ENCODE results near the gene ITIH6.
"Not testable (repeated sequence)": the region's sequence is repeated elsewhere in the genome, so short reads cannot be mapped to it uniquely, and the experiment has no call there.

Gene ITIH6

DNA sequence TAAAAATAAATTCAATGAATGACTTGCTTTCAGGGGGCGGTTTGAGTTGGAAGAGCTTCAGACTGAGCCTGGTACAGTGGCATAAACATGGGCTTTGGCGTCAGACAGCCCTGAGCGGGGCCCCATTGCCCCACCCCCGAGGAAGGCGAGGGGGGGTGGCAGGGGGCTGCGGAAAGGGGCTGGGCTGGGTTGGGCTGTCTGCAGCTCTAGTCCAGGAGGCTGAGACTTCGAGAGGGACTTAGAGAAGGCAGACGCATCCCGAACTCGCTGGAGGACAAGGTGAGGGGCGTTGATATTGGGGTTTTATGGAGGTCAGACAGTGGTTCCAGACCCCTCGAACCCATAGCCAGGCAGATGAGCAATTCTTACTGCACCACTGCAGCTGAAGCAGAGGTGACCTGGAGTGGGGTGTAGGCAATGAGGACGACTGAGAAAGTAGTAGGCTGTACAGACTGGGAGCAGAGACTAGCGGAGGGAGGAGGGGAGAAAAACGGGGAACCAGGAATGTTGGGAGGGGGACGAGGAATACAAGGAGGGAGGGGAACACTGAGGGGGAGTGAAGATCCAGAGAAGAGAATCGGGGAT lies 9.6 kb upstream of the ITIH6 start, which contains the start of gene MAGED2:
Gene MAGED2 (plus strand): TSS at position 222 of the 585 bp plus-strand sequence. CDS start 1,587 bp downstream, outside the sequence.
- no peak for DNase-seq (ENCODE audit: low read depth in 1 of 2, low spot score in 1 of 2)

GRCh38 chrX:54799046-54799445 lies 991 bp upstream of the ITIH6 start:
- DNase-seq (ENCODE audit: low read depth in 1 of 2, low spot score in 1 of 2), result no peak

GRCh38 chrX:54794795-54795194 lies 3.3 kb downstream of the ITIH6 start:
- DNase-seq (ENCODE audit: low read depth in 1 of 2, low spot score in 1 of 2), result no peak

- no peak for DNase-seq (ENCODE audit: low read depth in 1 of 2, low spot score in 1 of 2)
These were observed 4.0 kb downstream of the ITIH6 start for GRCh38 chrX:54794028-54794427.

DNA sequence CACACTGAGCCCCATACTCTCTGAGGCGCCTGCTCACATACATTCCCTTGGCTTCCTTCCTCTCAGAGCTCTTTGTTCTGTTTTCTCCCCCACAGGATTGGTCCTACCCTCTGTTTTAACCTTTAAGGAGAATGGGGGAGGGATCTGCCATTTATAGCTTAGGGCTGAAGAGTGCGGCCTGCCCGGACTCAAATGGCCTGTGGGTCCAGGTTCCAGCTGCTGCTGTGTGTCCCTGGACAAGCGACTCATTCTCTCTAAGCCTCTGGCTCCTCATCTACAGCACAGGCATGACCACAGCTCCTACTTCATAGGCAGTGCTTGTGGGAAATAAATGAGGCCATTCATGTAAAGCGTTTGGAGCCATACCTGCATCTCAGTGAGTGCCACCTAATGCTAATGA lies 8.7 kb downstream of the ITIH6 start:
- DNase-seq (ENCODE audit: low read depth in 1 of 2, low spot score in 1 of 2), result not testable (repeated sequence)

DNA sequence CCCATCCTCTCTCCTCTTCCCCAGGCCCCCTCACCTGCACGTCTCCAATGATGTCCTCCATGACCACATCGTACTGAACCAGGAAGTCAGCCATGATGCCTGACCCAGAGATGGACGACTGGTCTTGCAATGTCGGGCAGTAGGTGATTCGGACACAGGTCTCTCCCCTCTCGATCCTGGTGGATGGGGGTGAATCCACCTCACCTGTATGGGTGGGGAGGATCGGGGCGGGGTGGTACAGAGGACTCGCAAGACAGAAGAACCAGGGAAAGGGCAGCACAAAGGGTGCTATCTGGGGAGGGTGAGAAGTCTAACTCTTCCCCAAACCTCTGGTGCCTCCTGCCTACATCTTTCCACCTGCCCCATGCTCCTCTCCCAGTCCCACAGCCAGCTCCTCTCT lies 9.6 kb downstream of the ITIH6 start:
- no peak for DNase-seq (ENCODE audit: low read depth in 1 of 2, low spot score in 1 of 2)

DNA sequence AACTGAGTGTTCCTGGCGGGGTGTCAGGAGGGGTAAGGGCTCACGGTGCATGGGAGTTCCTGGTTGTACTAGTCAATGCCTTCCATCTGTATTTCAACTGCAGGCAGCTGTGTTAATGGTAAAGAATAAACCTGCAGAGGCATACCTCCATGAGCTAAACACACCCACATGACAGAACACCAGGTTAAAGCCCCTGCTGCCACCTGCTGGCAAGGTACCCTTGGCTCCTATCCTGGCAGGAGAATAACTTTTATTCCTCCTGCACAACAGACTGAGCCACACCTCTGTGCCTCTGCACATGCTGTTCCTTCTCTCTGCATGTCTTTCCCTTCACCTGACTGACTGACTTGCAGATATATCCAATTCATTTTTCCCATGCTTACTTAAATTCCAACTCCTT lies 11.1 kb downstream of the ITIH6 start:
- DNase-seq (ENCODE audit: low read depth in 1 of 2, low spot score in 1 of 2), result no peak

DNA sequence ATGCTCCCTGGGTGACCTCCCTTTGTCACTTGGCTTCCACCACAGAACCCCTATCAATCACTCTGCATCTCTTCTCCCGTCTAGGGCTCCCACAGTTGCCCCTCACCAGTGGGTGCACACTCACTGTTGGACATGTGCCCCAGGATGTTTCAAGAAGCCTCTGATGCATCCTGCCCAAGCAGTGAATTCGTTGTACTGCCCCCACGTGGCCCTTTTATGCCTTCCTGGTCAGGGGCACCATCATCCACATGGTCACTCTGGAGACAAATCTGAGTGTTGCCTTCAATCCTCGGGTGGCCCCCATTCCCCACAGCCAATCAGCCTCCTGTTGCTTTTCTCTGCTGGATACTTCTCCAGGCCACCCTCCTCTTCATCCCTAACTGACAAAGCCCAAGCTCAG lies 12.2 kb downstream of the ITIH6 start:
- DNase-seq (ENCODE audit: low read depth in 1 of 2, low spot score in 1 of 2), result no peak

- DNase-seq (ENCODE audit: low read depth in 1 of 2, low spot score in 1 of 2), result no peak
These were observed 20.9 kb downstream of the ITIH6 start for GRCh38 chrX:54776987-54777672.

DNA sequence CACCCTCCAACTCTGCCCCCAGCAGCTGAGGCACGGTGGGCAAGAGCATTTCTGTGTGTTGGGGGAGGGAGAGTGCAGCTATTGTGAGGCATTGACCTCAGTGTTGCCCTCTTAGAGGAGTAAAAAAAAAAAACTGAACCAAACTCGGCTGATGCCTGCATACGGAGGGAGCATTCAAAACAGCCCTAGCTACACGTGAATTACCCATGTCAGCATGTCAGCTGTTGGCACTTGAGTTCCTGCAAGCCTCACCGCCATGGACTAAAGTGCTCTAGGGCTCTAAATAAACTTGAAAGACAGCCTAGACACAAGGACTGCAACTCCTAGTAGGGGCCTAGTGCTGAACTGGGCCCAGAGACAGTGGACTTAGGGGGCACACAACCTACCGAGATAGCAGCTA lies 22.0 kb downstream of the ITIH6 start:
- DNase-seq (ENCODE audit: low read depth in 1 of 2, low spot score in 1 of 2), result no peak

DNA sequence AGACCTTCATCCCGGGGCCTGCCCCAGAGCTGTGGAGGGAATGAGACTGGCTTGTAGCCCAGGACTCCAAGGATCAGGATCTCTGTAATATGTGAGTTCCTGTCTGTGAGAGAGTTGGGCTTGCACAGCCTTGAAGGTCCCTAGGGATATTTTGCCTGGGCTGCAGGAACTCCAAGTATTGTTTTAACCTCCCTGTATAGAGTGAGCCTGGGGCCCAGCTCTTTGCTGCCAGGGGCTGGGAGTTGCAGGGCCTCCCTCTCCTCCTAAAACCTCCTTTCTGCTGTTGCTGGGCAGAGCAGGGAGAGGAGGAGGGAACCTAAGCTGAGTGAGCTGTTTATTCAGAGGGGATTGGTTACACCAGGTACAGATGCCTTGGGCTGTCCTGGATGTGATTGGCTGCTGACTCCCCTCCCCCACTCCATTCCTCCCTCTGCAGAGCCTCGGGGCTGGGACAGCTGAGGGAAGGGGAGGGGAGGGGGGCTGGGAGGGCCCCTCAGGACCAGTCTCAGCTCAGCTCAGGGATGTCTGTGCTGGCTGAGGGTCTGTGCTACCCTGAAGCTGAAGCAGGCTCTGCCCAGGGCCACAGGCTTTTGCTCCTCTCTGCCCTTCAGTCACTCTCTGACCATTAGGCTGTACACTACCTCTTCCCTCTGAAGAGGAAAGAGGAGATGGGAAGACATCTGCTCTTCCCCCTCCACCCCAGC lies 23.5 kb downstream of the ITIH6 start:
- not testable (repeated sequence) for DNase-seq (ENCODE audit: low read depth in 1 of 2, low spot score in 1 of 2)

- no peak for DNase-seq (ENCODE audit: low read depth in 1 of 2, low spot score in 1 of 2)
These were observed 39.7 kb downstream of the ITIH6 start for GRCh38 chrX:54758114-54759055.

DNA sequence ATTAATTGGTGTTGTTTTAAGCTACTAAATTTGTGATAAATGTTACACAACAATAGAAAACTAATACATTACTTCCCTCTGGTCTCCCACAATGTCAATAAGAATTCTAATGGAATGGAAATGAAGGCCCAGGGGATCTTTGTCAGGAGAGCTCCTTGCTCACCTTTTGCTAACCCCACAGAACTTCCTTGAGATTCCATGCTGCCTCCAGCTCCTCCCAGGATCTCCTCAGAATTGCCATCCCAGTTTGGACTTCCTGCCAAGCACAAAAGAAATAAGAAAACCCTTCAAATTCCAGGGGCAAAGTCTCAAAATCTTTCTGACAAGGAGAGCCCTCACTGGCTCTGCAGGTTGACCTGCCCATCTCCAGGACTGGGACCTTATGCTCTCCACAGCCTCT lies 43.2 kb downstream of the ITIH6 start:
- DNase-seq (ENCODE audit: low read depth in 1 of 2, low spot score in 1 of 2), result no peak

DNA sequence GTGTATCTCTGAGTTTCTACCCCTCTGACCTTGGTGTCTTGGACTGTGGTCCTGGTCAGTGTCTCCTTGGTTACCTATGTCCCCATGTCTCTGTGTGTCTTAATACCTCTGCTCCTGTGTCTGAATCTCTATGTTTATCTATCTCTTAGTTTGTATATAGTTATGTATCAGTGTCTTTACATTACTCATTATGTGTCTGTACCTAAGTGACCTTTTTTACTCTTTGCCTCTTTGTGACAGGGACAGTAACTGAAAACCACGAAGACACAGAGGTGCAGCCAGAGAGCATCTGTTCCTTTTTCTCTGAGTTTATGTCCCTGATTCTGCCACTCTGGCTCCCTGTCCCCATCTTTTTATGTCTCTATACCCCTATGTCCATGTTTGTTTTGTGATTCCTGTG lies 49.4 kb downstream of the ITIH6 start:
- DNase-seq (ENCODE audit: low read depth in 1 of 2, low spot score in 1 of 2), result no peak

DNA sequence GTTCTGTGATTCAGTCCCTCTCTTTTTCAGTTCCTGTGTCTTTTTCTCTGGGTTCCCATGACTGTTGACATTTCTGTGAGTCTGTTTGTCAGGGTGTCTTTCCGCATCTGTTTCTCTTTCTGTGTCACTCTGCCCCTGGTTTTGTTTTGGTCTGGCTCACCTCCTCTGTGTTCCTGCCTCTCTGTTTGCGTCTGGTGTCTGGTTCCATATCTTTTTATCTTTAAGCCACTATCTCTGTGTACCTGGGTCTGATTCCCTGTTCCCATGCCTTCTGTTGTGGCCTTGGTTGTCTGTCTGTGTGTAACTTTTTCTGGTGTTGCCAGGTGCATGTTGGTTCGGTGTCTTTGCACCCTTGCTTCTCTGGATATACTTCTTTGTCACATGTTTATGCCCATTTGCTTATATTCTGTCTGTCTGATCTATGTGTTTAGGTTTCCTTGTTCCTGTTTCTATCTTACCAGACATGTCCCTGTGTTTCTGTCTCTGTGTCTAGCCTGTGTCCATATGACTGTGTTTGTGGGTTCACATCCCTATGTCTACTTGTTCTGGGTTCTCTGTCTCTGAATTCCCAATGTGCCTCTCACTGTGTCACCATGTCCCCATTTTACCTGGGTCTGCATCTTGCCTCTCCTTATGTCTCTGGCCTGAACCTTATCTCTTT lies 50.2 kb downstream of the ITIH6 start:
- DNase-seq (ENCODE audit: low read depth in 1 of 2, low spot score in 1 of 2), result no peak

DNA sequence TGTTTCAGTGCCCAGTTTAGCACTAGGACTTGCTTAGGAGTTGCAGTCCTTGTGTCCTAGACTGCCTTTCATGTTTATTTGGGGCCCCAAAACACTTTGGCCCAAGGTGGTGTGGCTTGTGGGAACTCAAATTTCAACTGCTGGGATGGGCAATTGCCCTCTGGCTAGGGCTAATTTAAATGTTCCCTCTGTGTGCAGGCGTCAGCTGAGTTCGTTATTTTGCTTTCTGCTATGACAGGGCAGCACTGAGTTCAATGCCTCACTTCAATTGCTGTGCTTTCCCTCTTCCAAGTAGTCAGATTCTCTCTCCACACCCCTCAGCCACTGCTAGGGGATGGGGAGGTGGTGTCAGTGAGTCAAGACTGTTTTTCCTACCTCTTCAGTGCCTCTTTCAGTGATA lies 51.1 kb downstream of the ITIH6 start:
- DNase-seq (ENCODE audit: low read depth in 1 of 2, low spot score in 1 of 2), result no peak

GRCh38 chrX:54745676-54746075 lies 52.4 kb downstream of the ITIH6 start:
- no peak for DNase-seq (ENCODE audit: low read depth in 1 of 2, low spot score in 1 of 2)

DNA sequence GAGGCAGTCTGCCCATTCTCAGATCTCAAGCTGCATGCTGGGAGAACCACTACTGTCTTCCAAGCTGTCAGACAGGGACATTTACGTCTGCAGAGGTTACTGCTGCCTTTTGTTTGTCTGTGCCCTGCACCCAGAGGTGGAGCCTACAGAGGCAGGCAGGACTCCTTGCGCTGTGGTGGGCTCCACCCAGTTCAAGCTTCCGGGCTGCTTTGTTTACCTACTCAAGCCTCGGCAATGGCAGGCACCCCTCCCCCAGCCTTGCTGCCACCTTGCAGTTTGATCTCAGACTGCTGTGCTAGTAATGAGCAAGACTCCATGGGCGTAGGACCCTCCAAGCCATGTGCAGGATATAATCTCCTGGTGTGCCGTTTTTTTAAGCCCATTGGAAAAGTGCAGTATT lies 59.5 kb downstream of the ITIH6 start:
- DNase-seq (ENCODE audit: low read depth in 1 of 2, low spot score in 1 of 2), result not testable (repeated sequence)

- not testable (repeated sequence) for DNase-seq (ENCODE audit: low read depth in 1 of 2, low spot score in 1 of 2)
These were observed 61.6 kb downstream of the ITIH6 start for GRCh38 chrX:54736298-54736942.

DNA sequence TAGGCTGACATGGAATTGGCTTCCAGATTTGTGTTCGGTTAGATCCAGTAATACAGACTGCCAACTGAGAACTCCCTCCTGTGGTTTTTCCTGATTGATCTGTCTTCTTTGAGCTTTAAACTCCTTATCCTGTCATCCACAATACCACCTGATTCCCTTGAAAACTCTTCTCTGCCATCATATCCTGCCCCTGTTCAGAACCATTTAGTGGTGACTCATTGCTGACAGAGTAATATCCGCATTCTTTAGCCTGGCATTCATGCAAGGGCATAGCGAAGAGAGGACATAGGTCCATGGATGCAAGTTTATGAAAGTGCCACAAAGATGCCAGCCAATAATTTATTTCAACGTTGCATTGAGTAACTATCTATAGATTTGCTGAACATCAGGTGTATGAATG lies 76.6 kb downstream of the ITIH6 start:
- DNase-seq (ENCODE audit: low read depth in 1 of 2, low spot score in 1 of 2), result no peak
